OCI-LY7 (cell line): ENCODE results near the gene RFX2. TPM values are rescaled to one million over a fixed set of nuclear protein-coding genes. Genes with fewer than 3 reads are reported as not detected.

Source experiments
- BruUV-seq: library from RNA; stranded (reverse); fragments of 400-500 nt; replicated peaks from 2 replicates; lab custom pipeline; 2021; lab: Mats Ljungman, UMichigan
- CTCF ChIA-PET: fragments of 300-600 bp; sonication (Branson Sonifier 250); formaldehyde crosslinking; loops from one replicate; lab custom pipeline; 2022; ENCODE audit warnings: antibody characterized with exemption; ENCODE audit not compliant: unreplicated experiment; lab: Charles Lee
- POLR2A ChIA-PET: fragments of 300-600 bp; sonication (Branson Sonifier 250); formaldehyde crosslinking; loops from one replicate; lab custom pipeline; 2022; ENCODE audit warnings: antibody characterized with exemption; lab: Charles Lee
- DNase-seq: peaks from one replicate; pipeline ENCODE4 v3.0.0-alpha.2; 2015; ENCODE audit warnings: low spot score
- H2AFZ ChIP-seq: fragments of 200-600 bp; sonication (generic), shearing (Covaris generic); 2 replicates; pipeline ENCODE4 v1.6.1; 2014; ENCODE audit warnings: mild to moderate bottlenecking, antibody characterized with exemption, low read length, moderate library complexity
- H3K27ac ChIP-seq: fragments of 200-600 bp; sonication (generic); 2 replicates; pipeline ENCODE4 v1.5.1; 2014; ENCODE audit warnings: mixed run types, low read depth, mild to moderate bottlenecking, moderate library complexity, low read length, inconsistent platforms; ENCODE audit not compliant: poor library complexity, severe bottlenecking
- H3K36me3 ChIP-seq: fragments of 200-600 bp; sonication (generic); 2 replicates; pipeline ENCODE4 v1.6.1; 2014; ENCODE audit warnings: mild to moderate bottlenecking, antibody characterized with exemption, low read length, moderate library complexity, mixed read lengths; ENCODE audit not compliant: insufficient read depth
- H3K4me1 ChIP-seq: fragments of 200-600 bp; sonication (generic); 2 replicates; pipeline ENCODE4 v1.5.1; 2014; ENCODE audit warnings: mild to moderate bottlenecking, low read length; ENCODE audit not compliant: insufficient read depth, poor library complexity, severe bottlenecking
- H3K4me2 ChIP-seq: fragments of 200-600 bp; sonication (generic); 2 replicates; pipeline ENCODE4 v1.6.1; 2014; ENCODE audit warnings: mild to moderate bottlenecking, low read length
- H3K4me3 ChIP-seq: fragments of 200-600 bp; sonication (generic); 2 replicates; pipeline ENCODE4 v1.5.1; 2014; ENCODE audit warnings: mild to moderate bottlenecking, low read depth, low read length; ENCODE audit not compliant: poor library complexity, severe bottlenecking
- H3K79me2 ChIP-seq: fragments of 200-600 bp; sonication (generic); 2 replicates; pipeline ENCODE4 v1.6.1; 2016; ENCODE audit warnings: low read depth, mild to moderate bottlenecking, low read length, moderate library complexity, mixed read lengths; ENCODE audit not compliant: insufficient read depth
- H3K9me2 ChIP-seq: fragments of 200-600 bp; sonication (generic); 2 replicates; pipeline ENCODE4 v1.6.1; 2016; ENCODE audit warnings: mild to moderate bottlenecking, low read length, mixed read lengths; ENCODE audit not compliant: insufficient read depth
- H3K9me3 ChIP-seq: fragments of 200-600 bp; sonication (generic); 2 replicates; pipeline ENCODE4 v1.6.1; 2014; ENCODE audit warnings: mild to moderate bottlenecking, mixed run types, low read length, mixed read lengths
- H4K20me1 ChIP-seq: fragments of 200-600 bp; sonication (generic); 2 replicates; pipeline ENCODE4 v1.6.1; 2014; ENCODE audit warnings: mild to moderate bottlenecking, antibody characterized with exemption, low read length, moderate library complexity, mixed read lengths; ENCODE audit not compliant: insufficient read depth
- CTCF ChIP-seq: fragments of 200-600 bp; sonication (generic); conservative IDR thresholded peaks from 2 replicates; pipeline ENCODE4 v1.5.1; 2014; ENCODE audit warnings: mild to moderate bottlenecking, antibody characterized with exemption, low read length, moderate library complexity, mixed read lengths
- EZH2phosphoT487 ChIP-seq: fragments of 200-600 bp; sonication (generic); IDR thresholded peaks from 2 replicates; pipeline ENCODE4 v1.6.1; 2018; ENCODE audit warnings: low read depth, borderline replicate concordance, mild to moderate bottlenecking, mixed run types, antibody characterized with exemption, low read length, moderate library complexity, mixed read lengths
- intact Hi-C: fragments of 100-400 bp; cut with micrococcal nuclease; formaldehyde crosslinking; loops from one replicate; pipeline ENCODE4 v1.10.0; 2022; ENCODE audit not compliant: unreplicated experiment
- total RNA-seq, 2 experiments: library from RNA; depleted of rRNA in 1 of 2; stranded (reverse); fragments of >200 nt in 1 of 2; shearing (Covaris generic) in 1 of 2; gene quantifications; 2 replicates each; pipeline ENCODE4 v1.2.3, GENCODE V29; 2014 to 2022

The RFX2 gene
- total RNA-seq, 2 experiments from 2014 or later: 11.0 to 11.8 TPM

DNA sequence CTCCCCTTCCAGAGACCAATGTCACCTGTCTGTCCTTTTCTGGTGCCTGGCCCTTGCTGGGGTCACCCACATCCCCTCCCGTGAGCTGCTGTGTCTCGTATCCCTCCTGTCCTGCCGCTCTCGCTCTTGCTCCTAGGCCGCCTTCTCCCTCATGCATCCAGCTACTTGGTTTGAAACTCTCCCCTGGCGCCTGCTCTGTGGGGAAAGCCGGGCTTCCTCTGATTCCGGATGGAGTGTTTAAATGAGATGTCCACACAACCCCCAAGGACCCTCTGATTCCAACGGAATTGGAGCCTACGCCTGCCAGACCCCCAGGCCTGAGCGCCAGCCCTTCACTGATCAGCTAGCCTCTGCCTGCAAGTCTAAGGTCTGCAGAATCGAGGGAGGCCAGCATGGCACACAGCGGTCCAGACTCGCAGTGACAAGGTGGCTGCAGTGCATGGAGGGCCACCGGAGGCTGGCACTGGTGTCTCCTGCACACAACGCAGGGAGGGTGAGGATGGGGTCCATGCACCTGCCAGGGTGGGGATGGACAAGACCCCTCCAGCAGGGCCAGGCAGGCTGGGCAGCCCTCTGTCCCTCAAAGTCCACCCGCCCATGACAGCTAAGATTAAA, 47.2 kb downstream of the RFX2 start:
- Histone ChIP-seq H3K9me3 (no peaks in the 10 kb centered on the region), H3K4me3 (no peak overlapping the region), H3K79me2 (no peaks in the 10 kb centered on the region), H3K4me2 (no peak overlapping the region), H2AFZ (no peak overlapping the region), H3K4me1 (no peaks in the 10 kb centered on the region), H3K36me3 (no peaks in the 10 kb centered on the region), H4K20me1 (no peaks in the 10 kb centered on the region), H3K9me2 (no peaks in the 10 kb centered on the region), H3K27ac (no peak overlapping the region)
- CTCF ChIA-PET: no interaction called here
- intact Hi-C loops: no loop called here
- POLR2A ChIA-PET: no interaction called here
- no TSS peak for BruUV-seq
- DNase-seq: no peak
- TF ChIP-seq CTCF (no peak), EZH2phosphoT487 (no peak)

DNA sequence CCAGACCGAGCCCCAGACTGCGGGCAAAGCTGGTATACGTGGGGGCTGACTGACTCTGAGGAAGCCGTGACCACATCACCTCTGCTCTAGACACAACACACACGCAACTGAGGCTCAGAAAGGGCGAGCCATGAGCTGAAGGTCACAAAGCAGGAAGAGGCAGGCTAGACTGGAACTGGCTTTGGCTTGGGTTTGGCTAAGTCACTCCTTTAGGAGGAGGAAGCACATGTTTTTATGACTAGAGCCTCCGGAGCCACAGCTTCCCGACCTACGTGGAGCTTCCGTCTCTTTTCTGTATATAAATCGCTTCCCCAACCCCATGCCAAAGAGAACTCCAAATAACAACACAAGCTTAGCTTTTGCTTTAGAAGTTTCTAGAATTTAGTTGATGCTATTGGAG, 48.0 kb downstream of the RFX2 start:
- ChIA-PET CTCF (no interaction called here), POLR2A (no interaction called here)
- Histone ChIP-seq H2AFZ (no peak overlapping the region), H3K9me3 (no peaks in the 10 kb centered on the region), H3K27ac (no peak overlapping the region), H4K20me1 (no peaks in the 10 kb centered on the region), H3K79me2 (no peaks in the 10 kb centered on the region), H3K36me3 (no peaks in the 10 kb centered on the region), H3K4me3 (no peak overlapping the region), H3K4me1 (no peaks in the 10 kb centered on the region), H3K4me2 (no peak overlapping the region), H3K9me2 (no peaks in the 10 kb centered on the region)
- BruUV-seq: no TSS peak
- DNase-seq: no peak
- intact Hi-C loops: no loop called here
- no peak for TF ChIP-seq CTCF
- TF ChIP-seq EZH2phosphoT487: no peak

DNA sequence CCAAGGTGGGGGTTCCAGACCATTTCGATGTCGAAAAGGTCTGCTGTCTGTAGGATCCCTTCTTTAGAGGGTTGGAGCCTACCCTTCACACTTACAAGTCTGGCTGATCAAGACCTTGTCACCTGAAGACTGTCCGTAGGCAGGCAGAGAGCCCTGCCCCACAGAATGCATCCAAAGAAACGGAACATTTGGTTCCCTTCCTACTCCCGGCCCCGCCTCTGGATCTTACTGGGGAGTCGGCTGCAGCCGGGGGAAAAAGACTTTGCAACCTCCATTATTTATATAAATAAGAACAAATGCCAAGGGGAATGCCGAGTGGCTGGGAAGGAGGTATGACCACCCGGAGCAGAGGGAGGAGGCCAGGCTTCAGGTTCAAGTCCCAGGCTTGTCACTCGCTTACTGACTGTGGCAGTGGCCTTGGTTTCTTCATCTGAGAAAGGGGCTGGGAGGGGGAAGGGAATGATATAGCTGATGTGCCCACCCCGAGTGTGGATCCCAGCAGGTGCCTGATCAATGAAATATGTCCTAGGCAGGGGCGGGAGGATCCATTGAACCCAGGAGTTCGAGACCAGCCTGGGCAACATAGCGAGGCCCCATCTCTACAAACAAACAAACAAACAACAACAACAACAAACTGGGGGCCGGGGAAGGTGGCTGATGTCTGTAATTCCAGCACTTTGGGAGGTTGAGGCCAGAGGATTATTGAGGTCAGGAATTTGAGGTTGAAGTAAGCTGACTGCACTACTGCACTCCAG, 48.7 kb downstream of the RFX2 start:
- intact Hi-C loops: no loop called here
- Histone ChIP-seq H3K4me2 (no peak overlapping the region), H3K79me2 (no peaks in the 10 kb centered on the region), H3K27ac (no peak overlapping the region), H3K4me3 (no peak overlapping the region), H3K9me2 (no peaks in the 10 kb centered on the region), H3K36me3 (no peaks in the 10 kb centered on the region), H2AFZ (no peak overlapping the region), H3K4me1 (no peaks in the 10 kb centered on the region), H3K9me3 (no peaks in the 10 kb centered on the region), H4K20me1 (no peaks in the 10 kb centered on the region)
- POLR2A ChIA-PET: no interaction called here
- no TSS peak for BruUV-seq
- TF ChIP-seq CTCF (no peak), EZH2phosphoT487 (no peak)
- no peak for DNase-seq
- CTCF ChIA-PET: no interaction called here
